ENCODE results near the gene CFAP161. TPM values are rescaled to one million over a fixed set of nuclear protein-coding genes. Genes with fewer than 3 reads are reported as not detected.

Gene CFAP161
- total and polyA plus RNA-seq, 2 donors from 2014 or later: 0.50 TPM; not detected in 1

- intact Hi-C loops (cut with DNase I): no loop called here
These were observed 22.3 kb upstream of the CFAP161 start for GRCh38 chr15:81111510-81112470.

DNA sequence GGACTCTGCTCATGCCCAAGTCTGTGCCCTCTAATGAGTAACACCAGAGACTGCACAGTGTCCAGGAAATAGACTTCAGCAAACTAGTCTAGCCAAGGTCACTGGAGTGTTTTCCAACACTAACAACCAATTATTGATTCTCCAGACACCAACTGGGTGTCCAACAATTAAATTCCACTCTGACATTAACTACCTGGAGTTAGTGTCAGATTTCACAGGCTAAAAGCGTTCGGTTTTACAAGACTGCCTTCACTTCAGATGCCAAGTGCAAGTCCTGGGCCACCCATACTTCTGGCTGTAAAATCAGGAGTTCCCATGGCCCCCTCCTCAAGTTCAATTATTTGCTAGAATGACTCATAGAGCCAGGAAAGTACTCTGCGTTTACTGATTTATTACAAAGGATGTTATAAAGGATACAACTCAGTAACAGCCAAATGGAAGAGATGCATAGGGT is 20.8 kb upstream of the CFAP161 start:
- no peak for FAIRE-seq
- Histone ChIP-seq H3K27ac (ENCODE audit: low read depth in 2 of 2, low read length in 2 of 2) (no peak overlapping the region), H3K4me1 (ENCODE audit: control insufficient read depth in 2 of 3, insufficient read depth in 2 of 3, low read depth in 1 of 3, low read length in 3 of 3) (no peaks in the 10 kb centered on the region), H3K9ac (ENCODE audit: low read length in 3 of 3) (no peak overlapping the region), H3K9me3 (ENCODE audit: control insufficient read depth in 2 of 3, insufficient read depth in 1 of 3, low read length in 3 of 3) (no peaks in the 10 kb centered on the region), H3K36me3 (ENCODE audit: control insufficient read depth in 2 of 3, insufficient read depth in 3 of 3, low read length in 3 of 3) (no peaks in the 10 kb centered on the region), H3K4me3 (ENCODE audit: low read length in 3 of 3) (no peak overlapping the region), H3K27me3 (ENCODE audit: control insufficient read depth, insufficient read depth, low read length) (peaks cover 7% of the 10 kb centered on the region)
- intact Hi-C loops (cut with DNase I): no loop called here
- no peak for TF ChIP-seq CTCF (IDR thresholded peaks at IDR 0.05; ENCODE audit: borderline replicate concordance, extremely low read depth, insufficient read depth)
- peak in 2 of 5 donors; percentile 43 to 62 for DNase-seq

More at GRCh38 chr15:81111510-81112470, 22.3 kb upstream of the CFAP161 start:
- no peak for FAIRE-seq
- Histone ChIP-seq H3K4me3 (ENCODE audit: low read length in 3 of 3) (no peak overlapping the region), H3K27me3 (ENCODE audit: control insufficient read depth, insufficient read depth, low read length) (no peaks in the 10 kb centered on the region), H3K4me1 (ENCODE audit: control insufficient read depth in 2 of 3, insufficient read depth in 2 of 3, low read depth in 1 of 3, low read length in 3 of 3) (no peaks in the 10 kb centered on the region), H3K27ac (ENCODE audit: low read depth in 2 of 2, low read length in 2 of 2) (no peak overlapping the region), H3K9me3 (ENCODE audit: control insufficient read depth in 2 of 3, insufficient read depth in 1 of 3, low read length in 3 of 3) (no peaks in the 10 kb centered on the region), H3K36me3 (ENCODE audit: control insufficient read depth in 2 of 3, insufficient read depth in 3 of 3, low read length in 3 of 3) (no peaks in the 10 kb centered on the region), H3K9ac (ENCODE audit: low read length in 3 of 3) (no peak overlapping the region)
- TF ChIP-seq CTCF (IDR thresholded peaks at IDR 0.05; ENCODE audit: borderline replicate concordance, extremely low read depth, insufficient read depth): no peak
- DNase-seq: no peak

- no peak for FAIRE-seq
- no peak overlapping the region for H3K27ac ChIP-seq (ENCODE audit: low read depth in 2 of 2, low read length in 2 of 2)
- no peak overlapping the region for H3K4me3 ChIP-seq (ENCODE audit: low read length in 3 of 3)
- TF ChIP-seq CTCF (IDR thresholded peaks at IDR 0.05; ENCODE audit: borderline replicate concordance, extremely low read depth, insufficient read depth): no peak
- no peak for DNase-seq
- H3K9me3 ChIP-seq (ENCODE audit: control insufficient read depth in 2 of 3, insufficient read depth in 1 of 3, low read length in 3 of 3): no peaks in the 10 kb centered on the region
- no peaks in the 10 kb centered on the region for H3K4me1 ChIP-seq (ENCODE audit: control insufficient read depth in 2 of 3, insufficient read depth in 2 of 3, low read depth in 1 of 3, low read length in 3 of 3)
- peaks cover 7% of the 10 kb centered on the region for H3K27me3 ChIP-seq (ENCODE audit: control insufficient read depth, insufficient read depth, low read length)
- intact Hi-C loops (cut with DNase I): no loop called here
- H3K36me3 ChIP-seq (ENCODE audit: control insufficient read depth in 2 of 3, insufficient read depth in 3 of 3, low read length in 3 of 3): no peaks in the 10 kb centered on the region
- no peak overlapping the region for H3K9ac ChIP-seq (ENCODE audit: low read length in 3 of 3)
These were observed 20.2 kb upstream of the CFAP161 start for GRCh38 chr15:81113861-81114291.
